ENCODE data around the gene MAML3. TPM values are rescaled to one million over a fixed set of nuclear protein-coding genes. Genes with fewer than 3 reads are reported as not detected.

Gene MAML3
- total RNA-seq, 1 experiment from 2014 or later = 0.89 TPM

- TF ChIP-seq, protein P1, sequence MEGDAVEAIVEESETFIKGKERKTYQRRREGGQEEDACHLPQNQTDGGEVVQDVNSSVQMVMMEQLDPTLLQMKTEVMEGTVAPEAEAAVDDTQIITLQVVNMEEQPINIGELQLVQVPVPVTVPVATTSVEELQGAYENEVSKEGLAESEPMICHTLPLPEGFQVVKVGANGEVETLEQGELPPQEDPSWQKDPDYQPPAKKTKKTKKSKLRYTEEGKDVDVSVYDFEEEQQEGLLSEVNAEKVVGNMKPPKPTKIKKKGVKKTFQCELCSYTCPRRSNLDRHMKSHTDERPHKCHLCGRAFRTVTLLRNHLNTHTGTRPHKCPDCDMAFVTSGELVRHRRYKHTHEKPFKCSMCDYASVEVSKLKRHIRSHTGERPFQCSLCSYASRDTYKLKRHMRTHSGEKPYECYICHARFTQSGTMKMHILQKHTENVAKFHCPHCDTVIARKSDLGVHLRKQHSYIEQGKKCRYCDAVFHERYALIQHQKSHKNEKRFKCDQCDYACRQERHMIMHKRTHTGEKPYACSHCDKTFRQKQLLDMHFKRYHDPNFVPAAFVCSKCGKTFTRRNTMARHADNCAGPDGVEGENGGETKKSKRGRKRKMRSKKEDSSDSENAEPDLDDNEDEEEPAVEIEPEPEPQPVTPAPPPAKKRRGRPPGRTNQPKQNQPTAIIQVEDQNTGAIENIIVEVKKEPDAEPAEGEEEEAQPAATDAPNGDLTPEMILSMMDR (IDR thresholded peaks at IDR 0.05; ENCODE audit: unreplicated experiment) = no peak
- Mint-ChIP-seq H3K4me1 (ENCODE audit: insufficient read depth, unreplicated experiment) (peaks cover 9% of the 10 kb centered on the region), H3K9me3 (ENCODE audit: unreplicated experiment) (no peaks in the 10 kb centered on the region), H3K4me3 (ENCODE audit: unreplicated experiment) (no peak overlapping the region), H3K27me3 (ENCODE audit: insufficient read depth, unreplicated experiment) (no peaks in the 10 kb centered on the region), H3K36me3 (ENCODE audit: insufficient read depth, unreplicated experiment) (no peaks in the 10 kb centered on the region), H3K27ac (ENCODE audit: low read depth, unreplicated experiment) (peak overlapping the region; percentile 61)
- ChIA-PET CTCF (interaction anchor here (0.6 to 1.1 kb wide), 3 partner anchors 69 to 1087 kb away, joined by 3 to 4 read pairs (median 3); no protein-coding TSS in a partner anchor), POLR2A (no interaction called here)
- no TSS peak for BruUV-seq (replicated peaks)
- intact Hi-C loops (cut with micrococcal nuclease) = no loop called here
- peak; percentile 52 for DNase-seq (ENCODE audit: unreplicated experiment)
Observed at GRCh38 chr4:140116442-140117104, 37.4 kb downstream of the MAML3 start.

- no peak for DNase-seq (ENCODE audit: unreplicated experiment)
- intact Hi-C loops (cut with micrococcal nuclease) = no loop called here
- Mint-ChIP-seq H3K4me3 (ENCODE audit: unreplicated experiment) (no peak overlapping the region), H3K4me1 (ENCODE audit: insufficient read depth, unreplicated experiment) (peaks cover 9% of the 10 kb centered on the region), H3K27me3 (ENCODE audit: insufficient read depth, unreplicated experiment) (no peaks in the 10 kb centered on the region), H3K36me3 (ENCODE audit: insufficient read depth, unreplicated experiment) (no peaks in the 10 kb centered on the region), H3K9me3 (ENCODE audit: unreplicated experiment) (no peaks in the 10 kb centered on the region), H3K27ac (ENCODE audit: low read depth, unreplicated experiment) (no peak overlapping the region)
- TF ChIP-seq, protein P1 (IDR thresholded peaks at IDR 0.05; ENCODE audit: unreplicated experiment) = no peak
- ChIA-PET CTCF (no interaction called here), POLR2A (no interaction called here)
- no TSS peak for BruUV-seq (replicated peaks)
Observed at GRCh38 chr4:140115140-140115539, 38.8 kb downstream of the MAML3 start.

DNA sequence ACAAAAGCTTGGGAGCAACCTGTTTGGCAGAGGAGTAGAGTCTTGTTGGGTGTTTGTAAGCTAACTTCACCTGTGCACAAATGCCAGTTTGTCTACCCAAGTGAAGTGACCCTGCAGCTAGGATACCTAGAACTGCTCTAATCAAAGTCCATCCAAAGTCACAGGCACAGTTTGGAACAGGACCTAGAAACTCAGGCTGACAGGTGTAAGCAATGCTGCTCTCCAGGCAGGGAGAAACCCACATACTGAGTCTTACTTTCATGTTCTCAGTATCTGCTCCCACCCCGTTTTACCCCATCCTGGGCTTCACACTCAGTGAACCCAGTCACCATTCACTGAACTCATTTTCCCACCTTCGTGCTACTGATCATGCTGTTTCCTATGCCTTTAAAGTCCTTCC is 40.3 kb downstream of the MAML3 start:
- Mint-ChIP-seq H3K4me3 (ENCODE audit: unreplicated experiment) (no peak overlapping the region), H3K4me1 (ENCODE audit: insufficient read depth, unreplicated experiment) (peaks cover 14% of the 10 kb centered on the region), H3K36me3 (ENCODE audit: insufficient read depth, unreplicated experiment) (no peaks in the 10 kb centered on the region), H3K9me3 (ENCODE audit: unreplicated experiment) (no peaks in the 10 kb centered on the region), H3K27me3 (ENCODE audit: insufficient read depth, unreplicated experiment) (no peaks in the 10 kb centered on the region), H3K27ac (ENCODE audit: low read depth, unreplicated experiment) (no peak overlapping the region)
- POLR2A ChIA-PET = interaction anchor here (0.6 kb wide), 1 partner anchor 93 kb away, joined by 4 read pairs; no protein-coding TSS in a partner anchor
- CTCF ChIA-PET = no interaction called here
- intact Hi-C loops (cut with micrococcal nuclease) = no loop called here
- BruUV-seq (replicated peaks) = no TSS peak
- TF ChIP-seq, protein P1 (IDR thresholded peaks at IDR 0.05; ENCODE audit: unreplicated experiment) = no peak
- no peak for DNase-seq (ENCODE audit: unreplicated experiment)

DNA sequence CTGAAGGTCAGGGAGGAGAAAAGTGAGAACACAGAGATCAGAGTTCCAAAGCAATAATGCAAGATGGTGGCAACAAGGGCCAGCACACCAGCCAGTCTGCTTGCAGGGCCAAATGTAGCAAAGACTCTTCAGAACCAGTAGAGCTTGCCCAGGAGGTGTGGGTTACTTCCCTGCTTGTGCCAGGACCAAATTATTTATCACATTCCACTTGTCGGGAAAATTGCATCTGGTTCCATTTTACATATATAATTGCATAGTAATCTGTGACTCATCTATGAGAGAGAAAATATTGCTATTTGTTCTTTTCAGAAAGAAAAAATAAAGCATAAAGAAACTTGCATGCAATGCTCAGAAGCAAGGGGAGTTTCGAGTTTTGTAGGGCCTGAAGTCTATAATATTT is 41.4 kb downstream of the MAML3 start:
- TF ChIP-seq, protein P1 (IDR thresholded peaks at IDR 0.05; ENCODE audit: unreplicated experiment) = no peak
- peaks cover 14% of the 10 kb centered on the region for H3K4me1 Mint-ChIP-seq (ENCODE audit: insufficient read depth, unreplicated experiment)
- intact Hi-C loops (cut with micrococcal nuclease) = no loop called here
- no peaks in the 10 kb centered on the region for H3K27me3 Mint-ChIP-seq (ENCODE audit: insufficient read depth, unreplicated experiment)
- CTCF ChIA-PET = interaction anchor here (1.2 kb wide), 1 partner anchor 248 kb away, joined by 3 read pairs; no protein-coding TSS in a partner anchor
- H3K27ac Mint-ChIP-seq (ENCODE audit: low read depth, unreplicated experiment) = no peak overlapping the region
- no peak overlapping the region for H3K4me3 Mint-ChIP-seq (ENCODE audit: unreplicated experiment)
- POLR2A ChIA-PET = interaction anchor here (0.7 kb wide), 1 partner anchor 172 kb away, joined by 3 read pairs; no protein-coding TSS in a partner anchor
- no peaks in the 10 kb centered on the region for H3K9me3 Mint-ChIP-seq (ENCODE audit: unreplicated experiment)
- H3K36me3 Mint-ChIP-seq (ENCODE audit: insufficient read depth, unreplicated experiment) = no peaks in the 10 kb centered on the region
- BruUV-seq (replicated peaks) = no TSS peak
- DNase-seq (ENCODE audit: unreplicated experiment) = no peak
